ENCODE data around the gene CPPED1. TPM values are rescaled to one million over a fixed set of nuclear protein-coding genes. Genes with fewer than 3 reads are reported as not detected.
A peak's percentile ranks its signal among the peaks of the same experiment; 100 is the strongest.
"Not testable (repeated sequence)": the region's sequence is repeated elsewhere in the genome, so short reads cannot be mapped to it uniquely, and the experiment has no call there.

The CPPED1 gene
- total RNA-seq = 1 to 10 TPM; 3.8 to 5.1 TPM

GRCh38 chr16:12803203-12804093 lies at the start of gene CPPED1:
CPPED1 (minus strand) TSS chr16:12803887; CDS start chr16:12803776, 111 bp downstream.
- Mint-ChIP-seq H3K9me3 (peaks cover 3% of the 10 kb centered on the region), H3K27me3 (peaks cover 5% of the 10 kb centered on the region), H3K4me3 (peak within 1 kb of the TSS; percentile 83), H3K27ac (peak within 1 kb of the TSS; percentile 85), H3K36me3 (peaks cover 17% of the 10 kb centered on the region), H3K4me1 (peaks cover 18% of the 10 kb centered on the region)
- DNase-seq = peak; percentile 93

- no peaks in the 10 kb centered on the region for H3K4me1 Mint-ChIP-seq
- no peak overlapping the region for H3K4me3 Mint-ChIP-seq
- peaks cover 6% of the 10 kb centered on the region for H3K27me3 Mint-ChIP-seq
These were observed 46.5 kb upstream of the CPPED1 start for GRCh38 chr16:12850186-12850585.

GRCh38 chr16:12846592-12846991 lies 42.9 kb upstream of the CPPED1 start:
- H3K27me3 Mint-ChIP-seq = peaks cover 11% of the 10 kb centered on the region
- H3K4me3 Mint-ChIP-seq = no peak overlapping the region
- H3K36me3 Mint-ChIP-seq = no peaks in the 10 kb centered on the region
- H3K27ac Mint-ChIP-seq = no peak overlapping the region
- no peaks in the 10 kb centered on the region for H3K9me3 Mint-ChIP-seq
- no peaks in the 10 kb centered on the region for H3K4me1 Mint-ChIP-seq
- DNase-seq = no peak

More at GRCh38 chr16:12850186-12850585, 46.5 kb upstream of the CPPED1 start:
- H3K27ac Mint-ChIP-seq = no peak overlapping the region
- DNase-seq = no peak
- H3K36me3 Mint-ChIP-seq = no peaks in the 10 kb centered on the region
- H3K9me3 Mint-ChIP-seq = no peaks in the 10 kb centered on the region

GRCh38 chr16:12845282-12845681 lies 41.6 kb upstream of the CPPED1 start:
- Mint-ChIP-seq H3K9me3 (no peaks in the 10 kb centered on the region), H3K27ac (no peak overlapping the region), H3K36me3 (no peaks in the 10 kb centered on the region), H3K4me3 (no peak overlapping the region), H3K4me1 (no peaks in the 10 kb centered on the region), H3K27me3 (peaks cover 18% of the 10 kb centered on the region)
- no peak for DNase-seq

GRCh38 chr16:12837756-12838155 lies 34.1 kb upstream of the CPPED1 start:
- Mint-ChIP-seq H3K4me3 (no peak overlapping the region), H3K27ac (no peak overlapping the region), H3K9me3 (peaks cover 7% of the 10 kb centered on the region), H3K36me3 (peaks cover 6% of the 10 kb centered on the region), H3K4me1 (peaks cover 5% of the 10 kb centered on the region), H3K27me3 (peaks cover 43% of the 10 kb centered on the region)
- DNase-seq = no peak

- peaks cover 6% of the 10 kb centered on the region for H3K36me3 Mint-ChIP-seq
- peaks cover 47% of the 10 kb centered on the region for H3K27me3 Mint-ChIP-seq
- peaks cover 5% of the 10 kb centered on the region for H3K4me1 Mint-ChIP-seq
- H3K4me3 Mint-ChIP-seq = no peak overlapping the region
- DNase-seq = no peak
- H3K27ac Mint-ChIP-seq = no peak overlapping the region
- peaks cover 7% of the 10 kb centered on the region for H3K9me3 Mint-ChIP-seq
These were observed 33.6 kb upstream of the CPPED1 start for GRCh38 chr16:12837291-12837690.

- H3K36me3 Mint-ChIP-seq = peaks cover 6% of the 10 kb centered on the region
- no peak overlapping the region for H3K4me3 Mint-ChIP-seq
- peaks cover 57% of the 10 kb centered on the region for H3K27me3 Mint-ChIP-seq
- no peak overlapping the region for H3K27ac Mint-ChIP-seq
- no peak for DNase-seq
- peaks cover 7% of the 10 kb centered on the region for H3K9me3 Mint-ChIP-seq
- H3K4me1 Mint-ChIP-seq = peaks cover 5% of the 10 kb centered on the region
These were observed 30.2 kb upstream of the CPPED1 start for GRCh38 chr16:12833926-12834325.

GRCh38 chr16:12829096-12829888 lies 25.6 kb upstream of the CPPED1 start:
- DNase-seq = no peak
- Mint-ChIP-seq H3K4me3 (no peak overlapping the region), H3K27me3 (peaks cover 47% of the 10 kb centered on the region), H3K9me3 (no peaks in the 10 kb centered on the region), H3K36me3 (no peaks in the 10 kb centered on the region), H3K4me1 (peaks cover 4% of the 10 kb centered on the region), H3K27ac (no peak overlapping the region)

GRCh38 chr16:12828206-12828605 lies 24.5 kb upstream of the CPPED1 start:
- no peak overlapping the region for H3K27ac Mint-ChIP-seq
- no peak overlapping the region for H3K4me3 Mint-ChIP-seq
- H3K27me3 Mint-ChIP-seq = peaks cover 37% of the 10 kb centered on the region
- no peaks in the 10 kb centered on the region for H3K9me3 Mint-ChIP-seq
- H3K36me3 Mint-ChIP-seq = no peaks in the 10 kb centered on the region
- peaks cover 4% of the 10 kb centered on the region for H3K4me1 Mint-ChIP-seq
- no peak for DNase-seq

GRCh38 chr16:12826559-12826958 lies 22.9 kb upstream of the CPPED1 start:
- no peak overlapping the region for H3K4me3 Mint-ChIP-seq
- H3K36me3 Mint-ChIP-seq = no peaks in the 10 kb centered on the region
- DNase-seq = peak; percentile 6
- no peaks in the 10 kb centered on the region for H3K9me3 Mint-ChIP-seq
- H3K4me1 Mint-ChIP-seq = peaks cover 4% of the 10 kb centered on the region
- H3K27ac Mint-ChIP-seq = no peak overlapping the region
- peaks cover 27% of the 10 kb centered on the region for H3K27me3 Mint-ChIP-seq

GRCh38 chr16:12819126-12820117 lies 15.7 kb upstream of the CPPED1 start:
- Mint-ChIP-seq H3K4me1 (peaks cover 7% of the 10 kb centered on the region), H3K36me3 (no peaks in the 10 kb centered on the region), H3K27me3 (no peaks in the 10 kb centered on the region), H3K9me3 (peaks cover 3% of the 10 kb centered on the region), H3K4me3 (no peak overlapping the region), H3K27ac (no peak overlapping the region)
- peak; percentile 74 for DNase-seq

GRCh38 chr16:12818326-12818725 lies 14.6 kb upstream of the CPPED1 start:
- no peaks in the 10 kb centered on the region for H3K27me3 Mint-ChIP-seq
- peaks cover 3% of the 10 kb centered on the region for H3K9me3 Mint-ChIP-seq
- H3K4me1 Mint-ChIP-seq = peaks cover 7% of the 10 kb centered on the region
- no peak for DNase-seq
- no peaks in the 10 kb centered on the region for H3K36me3 Mint-ChIP-seq
- no peak overlapping the region for H3K4me3 Mint-ChIP-seq
- H3K27ac Mint-ChIP-seq = no peak overlapping the region

GRCh38 chr16:12816791-12817214 lies 13.1 kb upstream of the CPPED1 start:
- H3K4me1 Mint-ChIP-seq, DNase-seq, H3K27ac Mint-ChIP-seq, H3K9me3 Mint-ChIP-seq, H3K36me3 Mint-ChIP-seq, H3K4me3 Mint-ChIP-seq, H3K27me3 Mint-ChIP-seq: not testable (repeated sequence)

GRCh38 chr16:12815361-12815760 lies 11.7 kb upstream of the CPPED1 start:
- H3K4me3 Mint-ChIP-seq = no peak overlapping the region
- H3K36me3 Mint-ChIP-seq = no peaks in the 10 kb centered on the region
- no peak for DNase-seq
- H3K27me3 Mint-ChIP-seq = no peaks in the 10 kb centered on the region
- H3K9me3 Mint-ChIP-seq = peaks cover 10% of the 10 kb centered on the region
- H3K27ac Mint-ChIP-seq = no peak overlapping the region
- peaks cover 7% of the 10 kb centered on the region for H3K4me1 Mint-ChIP-seq
